HL-60/S4 treated with phorbol 12-myristate 13-acetate at 8.2 ng/mL for 4 days and 3 days (cell line): ENCODE results near the gene SLC44A4.
"Not testable (repeated sequence)": the region's sequence is repeated elsewhere in the genome, so short reads cannot be mapped to it uniquely, and the experiment has no call there.

Experiments
- in situ Hi-C: fragments of 300-500 bp; cut with MboI; formaldehyde crosslinking; loops from 2 replicates; pipeline ENCODE4 v1.15.0; 2022; ENCODE audit warnings: low sequenced_read_pairs

The SLC44A4 gene

GRCh38 chr6:31880616-31881015 is 1.8 kb upstream of the SLC44A4 start:
- in situ Hi-C loops = no loop called here

DNA sequence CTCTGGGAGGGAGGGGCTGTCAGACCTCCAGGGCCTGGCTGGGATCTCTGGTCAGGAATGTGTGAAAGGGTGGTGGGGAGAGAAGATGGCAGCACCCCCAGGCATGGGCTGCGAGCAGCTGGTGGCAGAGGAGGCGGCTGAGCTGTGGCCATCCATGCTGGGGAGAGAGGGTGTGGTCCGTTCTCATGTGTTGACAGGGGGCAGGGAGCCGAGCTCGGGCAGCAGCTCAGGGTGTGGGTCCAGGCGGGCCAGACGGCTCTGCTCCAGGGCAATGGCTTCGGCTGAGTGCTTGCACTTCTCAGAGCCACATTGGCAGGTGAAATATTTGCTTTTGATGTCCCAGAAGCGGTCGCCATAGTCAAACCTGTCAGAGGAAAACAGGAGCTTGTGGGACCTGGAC is 1.1 kb upstream of the SLC44A4 start:
- in situ Hi-C loops = no loop called here

GRCh38 chr6:31879143-31879542 is 346 bp upstream of the SLC44A4 start:
- in situ Hi-C loops = no loop called here

DNA sequence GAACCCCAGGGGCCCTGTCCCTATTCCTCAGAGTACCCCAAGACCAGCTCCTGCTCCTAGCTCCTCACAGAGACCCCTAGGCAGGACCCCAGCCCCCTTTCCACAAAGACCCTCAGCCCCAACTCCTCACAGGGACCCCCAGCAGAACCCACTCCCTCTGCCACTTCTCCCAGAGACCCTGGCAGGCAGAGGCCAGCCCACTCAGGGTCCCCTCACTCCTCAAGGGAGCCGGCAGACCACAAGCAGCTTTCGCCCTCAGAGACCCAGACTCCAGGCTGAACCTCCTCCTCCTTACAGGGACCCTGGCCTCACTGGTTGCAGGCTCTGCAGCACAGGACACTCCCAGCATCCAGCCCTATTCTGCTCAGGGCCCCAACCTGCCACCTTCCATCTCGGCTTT is 575 bp downstream of the SLC44A4 start:
- in situ Hi-C loops = no loop called here

GRCh38 chr6:31877651-31878161 is 1.1 kb downstream of the SLC44A4 start:
- in situ Hi-C loops = no loop called here

- in situ Hi-C loops = no loop called here
These were observed 1.6 kb downstream of the SLC44A4 start for GRCh38 chr6:31877125-31877650.

GRCh38 chr6:31876357-31876756 is 2.4 kb downstream of the SLC44A4 start:
- in situ Hi-C loops = no loop called here

DNA sequence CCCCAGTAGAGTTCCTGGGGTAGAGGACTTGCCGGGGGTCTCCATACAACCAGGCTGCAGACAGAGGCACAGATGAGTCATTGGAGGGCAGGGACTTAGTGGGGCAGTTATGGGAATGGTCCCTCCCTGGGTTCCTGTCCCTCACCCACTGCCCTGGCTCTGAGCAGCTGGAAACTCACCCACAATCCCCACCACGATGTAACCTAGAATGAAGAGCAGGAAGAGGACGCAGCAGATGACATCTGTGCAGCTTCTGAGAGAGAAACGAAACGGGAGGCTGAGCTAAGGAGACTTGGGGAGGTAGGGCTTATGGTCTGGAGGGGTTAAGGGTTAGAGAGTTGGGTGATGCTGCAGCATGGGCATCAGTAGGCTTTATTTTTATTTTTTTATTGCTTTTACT is 2.9 kb downstream of the SLC44A4 start:
- in situ Hi-C loops = no loop called here

- in situ Hi-C loops = no loop called here
These were observed 3.8 kb downstream of the SLC44A4 start for GRCh38 chr6:31874836-31875572.

- in situ Hi-C loops = no loop called here
These were observed 4.6 kb downstream of the SLC44A4 start for GRCh38 chr6:31874084-31874670.

GRCh38 chr6:31871046-31871659 is 7.6 kb downstream of the SLC44A4 start:
- in situ Hi-C loops = no loop called here

DNA sequence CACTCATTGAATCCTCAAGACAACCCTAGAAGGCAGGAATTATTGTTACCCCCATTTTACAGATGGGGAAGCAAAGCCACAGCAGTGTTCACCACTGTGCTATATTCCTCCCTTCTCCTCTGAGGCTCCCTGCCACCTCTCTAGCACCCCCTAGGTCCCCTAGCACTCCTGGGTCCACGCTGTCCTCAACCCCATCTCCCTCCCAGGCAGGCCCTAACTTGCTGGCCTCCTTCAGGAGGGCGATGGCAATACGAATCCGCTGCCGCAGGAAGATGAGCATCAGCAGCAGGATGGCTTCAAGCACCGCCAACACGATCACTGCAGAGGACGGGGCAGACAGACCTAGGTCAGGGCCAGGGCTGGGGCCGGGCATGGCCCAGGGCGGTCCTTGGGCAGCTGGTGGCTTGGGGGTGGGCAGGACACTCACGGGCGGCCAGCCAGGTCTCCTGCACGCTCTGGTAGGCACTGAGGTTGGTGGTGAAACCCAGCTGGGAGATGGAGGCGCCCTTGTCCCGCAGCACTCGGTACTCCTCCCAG is 8.3 kb downstream of the SLC44A4 start:
- in situ Hi-C loops = no loop called here

GRCh38 chr6:31869343-31869742 is 9.5 kb downstream of the SLC44A4 start:
- in situ Hi-C loops = no loop called here

- in situ Hi-C loops = not testable (repeated sequence)
These were observed 10.2 kb downstream of the SLC44A4 start for GRCh38 chr6:31868658-31868971.

DNA sequence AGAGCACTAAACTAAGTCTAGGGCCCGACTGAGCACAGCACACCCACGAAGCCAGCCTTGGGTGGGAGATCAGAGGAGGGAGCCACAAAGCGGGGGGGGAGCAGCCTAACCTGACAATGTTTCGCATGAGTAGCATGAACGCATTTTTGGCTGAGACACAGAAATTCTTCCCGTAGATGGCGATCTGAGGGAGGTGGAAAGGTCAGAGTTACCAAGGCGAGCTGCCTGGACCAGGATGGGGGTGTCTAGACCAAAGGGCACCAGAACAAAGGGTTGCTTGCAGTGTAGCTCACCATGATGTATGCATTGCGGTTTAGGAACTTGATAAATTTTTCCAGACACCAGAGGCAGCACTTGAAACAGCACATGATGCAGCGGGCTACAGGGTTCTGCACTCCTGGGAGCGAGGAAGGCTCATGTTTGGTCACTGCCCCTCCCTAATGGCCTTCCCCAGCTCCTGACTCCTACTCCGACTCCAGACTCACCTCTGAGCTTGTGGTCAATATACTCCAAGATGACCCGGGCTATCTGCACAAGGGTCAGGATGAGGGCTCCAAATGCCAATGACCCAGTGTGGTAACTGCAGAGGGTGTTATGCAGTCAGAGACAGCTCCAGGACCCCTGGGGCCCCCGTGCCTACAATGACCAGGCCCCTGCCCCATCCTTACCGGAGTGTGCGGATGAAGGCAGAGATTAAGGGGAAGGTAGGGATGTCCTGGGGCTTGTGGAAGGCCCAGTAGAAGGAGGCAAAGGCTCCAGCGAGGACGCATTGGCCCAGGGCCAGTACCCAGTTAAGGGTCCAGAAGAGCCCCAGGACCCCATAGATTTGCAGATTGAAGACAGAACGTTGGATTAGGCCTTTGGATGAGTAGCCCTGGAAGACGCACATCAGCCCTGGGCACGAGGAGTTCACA is 13.3 kb downstream of the SLC44A4 start:
- in situ Hi-C loops = no loop called here

DNA sequence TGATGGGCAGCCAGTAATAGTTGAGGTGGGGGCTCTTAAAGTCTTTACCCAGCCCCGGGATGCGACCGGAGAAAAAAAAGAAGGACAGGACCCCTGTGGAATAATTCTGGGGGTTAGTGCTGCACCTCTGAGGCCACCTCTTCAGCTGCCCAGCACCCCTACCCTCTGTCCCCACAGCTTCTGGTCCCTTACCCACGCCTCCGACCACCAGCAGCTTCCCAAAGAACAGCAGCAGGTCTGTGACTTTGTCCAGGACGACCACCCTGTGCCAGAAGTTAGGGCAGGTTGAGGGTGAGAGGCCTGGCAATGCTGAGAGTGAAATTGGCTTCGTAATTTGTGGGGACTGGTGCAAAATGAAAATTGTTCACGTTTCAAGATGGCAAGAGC is 14.0 kb downstream of the SLC44A4 start:
- in situ Hi-C loops = no loop called here

- in situ Hi-C loops = not testable (repeated sequence)
These were observed 14.7 kb downstream of the SLC44A4 start for GRCh38 chr6:31864123-31864562.

GRCh38 chr6:31862344-31863235 is 16.2 kb downstream of the SLC44A4 start, which contains the start of gene NEU1:
Gene NEU1 (minus strand): TSS chr6:31862821. CDS start chr6:31862776, 45 bp downstream.
- in situ Hi-C loops = no loop called here

DNA sequence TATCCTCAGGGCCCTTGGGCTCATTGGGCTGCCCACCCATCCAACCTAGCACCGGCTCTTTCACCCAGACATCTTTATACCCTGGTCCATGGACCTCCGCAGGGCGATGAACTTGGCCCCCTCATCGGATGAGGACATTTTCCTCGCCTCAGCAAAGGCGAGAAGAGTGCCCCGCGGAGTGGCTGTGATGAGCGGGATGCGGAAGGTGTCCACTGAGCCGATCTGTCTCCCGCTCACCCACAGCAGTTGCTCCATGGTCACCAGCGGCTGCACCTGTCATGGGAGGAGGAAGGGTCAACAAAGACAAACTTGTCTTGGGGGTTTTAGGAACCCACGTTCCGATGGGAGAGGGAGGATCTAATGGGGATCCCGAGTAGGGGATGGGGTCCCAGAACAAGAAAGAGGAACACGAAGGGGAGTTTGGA is 16.9 kb downstream of the SLC44A4 start:
- in situ Hi-C loops = no loop called here
